Measurements from ENCODE around the gene PUSL1. TPM values are rescaled to one million over a fixed set of nuclear protein-coding genes. Genes with fewer than 3 reads are reported as not detected.

Gene PUSL1
- total and polyA plus RNA-seq, 2 of the 13 experiments (the other 11 are each of a cell fraction or from before 2014, with no cell fraction given): 8.3 to 22.2 TPM

GRCh38 chr1:1287288-1288110 lies 20.9 kb upstream of the PUSL1 start (continued):
- no peak for TF ChIP-seq ZNF552 (CRISPR knock-in tag; IDR thresholded peaks at IDR 0.05; ENCODE audit: borderline replicate concordance)
- TF ChIP-seq ZSCAN31 (CRISPR knock-in tag; IDR thresholded peaks at IDR 0.05; ENCODE audit: low read depth): no peak; the same call in 1 of the 2 replicates
- TF ChIP-seq KLF6 (CRISPR knock-in tag; IDR thresholded peaks at IDR 0.05): no peak
- peak; percentile 75 for TF ChIP-seq ZFY (CRISPR knock-in tag; IDR thresholded peaks at IDR 0.05)
- TF ChIP-seq ZBTB37 (CRISPR knock-in tag; IDR thresholded peaks at IDR 0.05): no peak
- no peak for TF ChIP-seq SMARCC2 (IDR thresholded peaks at IDR 0.05)
- TF ChIP-seq MAFK (conservative IDR thresholded peaks at IDR 0.05 in 1 of 2, IDR thresholded peaks at IDR 0.05 in 1 of 2; ENCODE audit: low read length in 2 of 2): no peak
- TF ChIP-seq KDM2A (CRISPR knock-in tag; IDR thresholded peaks at IDR 0.05; ENCODE audit: borderline replicate concordance, low read depth): peak; percentile 64; the same call in 1 of the 2 replicates
- peak; percentile 63; the same call in 1 of the 2 replicates for TF ChIP-seq RXRB (CRISPR knock-in tag; IDR thresholded peaks at IDR 0.05; ENCODE audit: borderline replicate concordance)
- TF ChIP-seq FOXK2 (IDR thresholded peaks at IDR 0.05): no peak
- no peak for TF ChIP-seq GRHL1 (CRISPR knock-in tag; conservative IDR thresholded peaks at IDR 0.05)
- TF ChIP-seq ZFP36 (IDR thresholded peaks at IDR 0.05; ENCODE audit: borderline replicate concordance, low read depth, low read length, partially characterized antibody): no peak
- TF ChIP-seq DPF2 (CRISPR knock-in tag; IDR thresholded peaks at IDR 0.05; ENCODE audit: borderline replicate concordance, low read depth): peak; percentile 74; the same call in 1 of the 2 replicates
- TF ChIP-seq ZNF430 (CRISPR knock-in tag; IDR thresholded peaks at IDR 0.05): no peak; the same call in 1 of the 2 replicates
- no peak for TF ChIP-seq ZNF577 (CRISPR knock-in tag; IDR thresholded peaks at IDR 0.05; ENCODE audit: borderline replicate concordance, low read depth)
- peak; percentile 47 for TF ChIP-seq TEAD3 (CRISPR knock-in tag; optimal IDR thresholded peaks at IDR 0.05; ENCODE audit: borderline replicate concordance)
- TF ChIP-seq ZNF382 (CRISPR knock-in tag; IDR thresholded peaks at IDR 0.05; ENCODE audit: borderline replicate concordance): no peak
- no peak for TF ChIP-seq NCOA1 (CRISPR knock-in tag; IDR thresholded peaks at IDR 0.05)
- no peak for TF ChIP-seq LRRFIP1 (CRISPR knock-in tag; conservative IDR thresholded peaks at IDR 0.05)
- no peak for TF ChIP-seq ZFP36L2 (CRISPR knock-in tag; IDR thresholded peaks at IDR 0.05)
- TF ChIP-seq PCBP2 (optimal IDR thresholded peaks at IDR 0.05; ENCODE audit: low read depth, low read length, poor library complexity, severe bottlenecking): no peak
- TF ChIP-seq MAZ (IDR thresholded peaks at IDR 0.05; ENCODE audit: borderline replicate concordance, low read depth, low read length): no peak
- no peak for TF ChIP-seq MAZ (CRISPR knock-in tag; IDR thresholded peaks at IDR 0.05; ENCODE audit: low read depth)
- no peak for TF ChIP-seq NR3C1 (CRISPR knock-in tag; IDR thresholded peaks at IDR 0.05)

Measured in HepG2 (cell line).